K562 (cell line): ENCODE measurements around the gene CFAP126. TPM values are rescaled to one million over a fixed set of nuclear protein-coding genes. Genes with fewer than 3 reads are reported as not detected.

Source experiments
- CBFB ChIP-seq: sonication (generic); formaldehyde crosslinking; IDR thresholded peaks from 2 replicates; pipeline ENCODE4 v1.4.0; 2020; ENCODE audit warnings: mild to moderate bottlenecking, missing genetic modification reagents
- E2F3 ChIP-seq: fragments of 250-450 bp; sonication (Bioruptor Pico); IDR thresholded peaks from 2 replicates; pipeline ENCODE4 v1.4.0; 2020; ENCODE audit warnings: mild to moderate bottlenecking
- GATA2 ChIP-seq: sonication (generic); formaldehyde crosslinking; IDR thresholded peaks from 2 replicates; pipeline ENCODE4 v1.4.0; 2020; ENCODE audit warnings: mild to moderate bottlenecking, missing genetic modification reagents
- HNRNPL ChIP-seq: fragments of 200-400 bp; formaldehyde crosslinking; IDR thresholded peaks from 2 replicates; pipeline ENCODE4 v1.6.1; 2017; ENCODE audit warnings: low read depth, mild to moderate bottlenecking, low read length
- IRF2 ChIP-seq: sonication (generic); formaldehyde crosslinking; IDR thresholded peaks from 2 replicates; pipeline ENCODE4 v1.8.1; 2022; ENCODE audit warnings: mild to moderate bottlenecking, missing genetic modification reagents
- NFXL1 ChIP-seq: fragments of 450-650 bp; formaldehyde crosslinking; IDR thresholded peaks from 2 replicates; pipeline ENCODE4 v1.4.0; 2021; ENCODE audit warnings: mild to moderate bottlenecking
- NFYB ChIP-seq: IDR thresholded peaks from 2 replicates; pipeline ENCODE4 v1.6.1; 2011; ENCODE audit warnings: mild to moderate bottlenecking, moderate library complexity; ENCODE audit not compliant: insufficient read length; ENCODE audit errors: extremely low read depth
- RBM17 ChIP-seq: fragments of 200-400 bp; formaldehyde crosslinking; IDR thresholded peaks from 2 replicates; pipeline ENCODE4 v1.6.1; 2017; ENCODE audit warnings: low read depth, mild to moderate bottlenecking, low read length, borderline replicate concordance
- SOX6 ChIP-seq: fragments of 450-650 bp; IDR thresholded peaks from 2 replicates; pipeline ENCODE4 v1.6.1; 2014; ENCODE audit warnings: mild to moderate bottlenecking
- SREBF2 ChIP-seq: sonication (generic); formaldehyde crosslinking; IDR thresholded peaks from 2 replicates; pipeline ENCODE4 v1.4.0; 2020; ENCODE audit warnings: mild to moderate bottlenecking, missing genetic modification reagents
- TAF15 ChIP-seq: fragments of 200-400 bp; formaldehyde crosslinking; IDR thresholded peaks from 2 replicates; pipeline ENCODE4 v1.6.1; 2017; ENCODE audit warnings: mild to moderate bottlenecking, low read depth, low read length, moderate library complexity
- TCF3 ChIP-seq: sonication (generic); formaldehyde crosslinking; IDR thresholded peaks from 2 replicates; pipeline ENCODE4 v1.4.0; 2020; ENCODE audit warnings: mild to moderate bottlenecking, missing genetic modification reagents
- TRIM28 ChIP-seq: fragments of 450-650 bp; IDR thresholded peaks from 2 replicates; pipeline ENCODE4 v1.6.1; 2017
- ZKSCAN3 ChIP-seq: fragments of 250-450 bp; sonication (Bioruptor Pico); IDR thresholded peaks from 2 replicates; pipeline ENCODE4 v1.4.0; 2020
- ZNF263 ChIP-seq: sonication (generic); formaldehyde crosslinking; IDR thresholded peaks from 2 replicates; pipeline ENCODE4 v1.8.0; 2022; ENCODE audit warnings: mild to moderate bottlenecking, missing genetic modification reagents, borderline replicate concordance
- ZNF311 ChIP-seq: fragments of 250-450 bp; sonication (Bioruptor Pico); IDR thresholded peaks from 2 replicates; pipeline ENCODE4 v1.4.0; 2020; ENCODE audit warnings: mild to moderate bottlenecking, moderate library complexity
- ZNF445 ChIP-seq: fragments of 250-450 bp; sonication (Bioruptor Pico); IDR thresholded peaks from 2 replicates; pipeline ENCODE4 v1.4.0; 2020; ENCODE audit warnings: low read depth, mild to moderate bottlenecking, moderate library complexity
- polyA plus RNA-seq, 8 experiments: library from polyadenylated mRNA; depleted of rRNA in 4 of 8; stranded (reverse) in 5 of 8; unstranded in 3 of 8; fragments of >200 nt; fragmentation: Nextera tagmentation in 2 of 8; fragmentation: Illumina TruSeq in 1 of 8; extraction: Ambion mirVana in 2 of 8; extraction: Trizol in 1 of 8; gene quantifications; 2 replicates each; pipeline versions ENCODE4 v1.2.1 to v1.2.3, GENCODE V29; 2011 to 2014; ENCODE audit warnings: inconsistent platforms in 1 of 8, missing spikeins in 1 of 8
- total RNA-seq, 7 experiments: library from RNA; depleted of rRNA in 6 of 7; stranded (reverse); fragments of >200 nt in 6 of 7; fragmentation: Illumina TruSeq in 2 of 7; extraction: Trizol in 2 of 7; gene quantifications; 2 replicates each; pipeline versions ENCODE4 v1.2.1 to v1.2.3, GENCODE V29; 2011 to 2021; ENCODE audit warnings: low replicate concordance in 1 of 7
- TF ChIP-seq, protein P1 (sequence below), 3 experiments: IDR thresholded peaks in 2 of 3; conservative IDR thresholded peaks in 1 of 3; 2 replicates each; pipeline ENCODE4 v1.5.1; 2011 to 2012; ENCODE audit warnings: low read length in 3 of 3, mild to moderate bottlenecking in 3 of 3, control low read depth in 2 of 3, improper control_type of control experiment in 1 of 3, inconsistent platforms in 1 of 3, low read depth in 1 of 3, mixed read lengths in 1 of 3, moderate library complexity in 1 of 3; ENCODE audit not compliant: insufficient read depth in 2 of 3
- TF ChIP-seq, protein P2 (sequence below): sonication (generic); formaldehyde crosslinking; IDR thresholded peaks from 2 replicates; pipeline ENCODE4 v1.8.0; 2022; ENCODE audit warnings: mild to moderate bottlenecking, missing genetic modification reagents
- TF ChIP-seq, protein P3 (sequence below): IDR thresholded peaks from 2 replicates; pipeline ENCODE4 v1.6.1; 2016; ENCODE audit warnings: missing genetic modification characterization, missing compliant biosample characterization

Gene CFAP126
- total and polyA plus RNA-seq, 9 of the 15 experiments (the other 6 are each of a cell fraction or from before 2014, with no cell fraction given) = not detected

DNA sequence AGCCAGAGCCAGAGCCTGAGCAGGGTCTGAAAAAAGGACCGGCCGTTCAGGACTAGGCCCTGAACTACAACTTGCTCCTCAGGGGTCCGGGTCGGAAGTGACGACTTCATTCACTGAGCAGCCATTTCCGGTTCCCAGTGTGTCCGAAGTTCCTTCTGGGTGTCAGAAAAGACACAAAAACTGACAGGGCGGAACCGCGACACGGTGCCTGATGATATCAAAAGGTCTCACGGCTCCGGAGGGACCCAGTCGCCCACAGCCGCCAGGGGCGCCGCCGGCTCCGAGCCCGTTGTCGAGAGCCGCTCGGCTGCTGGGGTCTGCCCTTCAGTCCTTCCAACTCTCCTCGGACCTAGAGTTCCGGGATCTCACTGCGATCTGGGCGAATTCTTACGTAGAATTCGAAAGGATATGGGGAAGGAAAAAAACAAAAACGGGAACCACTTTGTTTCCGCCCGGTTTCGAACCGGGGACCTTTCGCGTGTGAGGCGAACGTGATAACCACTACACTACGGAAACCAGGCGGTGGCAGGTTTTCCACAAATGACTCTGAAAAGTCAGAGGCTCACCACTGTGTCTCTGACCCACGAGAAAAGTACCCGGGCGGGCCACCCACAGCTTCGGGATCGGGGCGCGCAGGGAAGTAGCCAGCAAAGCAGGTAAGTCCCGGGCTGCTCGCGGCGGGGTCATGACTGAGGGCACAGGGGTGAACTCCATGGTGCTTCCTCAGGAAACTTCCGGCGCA is 31.8 kb upstream of the CFAP126 start (continued):
- TF ChIP-seq, protein P1, sequence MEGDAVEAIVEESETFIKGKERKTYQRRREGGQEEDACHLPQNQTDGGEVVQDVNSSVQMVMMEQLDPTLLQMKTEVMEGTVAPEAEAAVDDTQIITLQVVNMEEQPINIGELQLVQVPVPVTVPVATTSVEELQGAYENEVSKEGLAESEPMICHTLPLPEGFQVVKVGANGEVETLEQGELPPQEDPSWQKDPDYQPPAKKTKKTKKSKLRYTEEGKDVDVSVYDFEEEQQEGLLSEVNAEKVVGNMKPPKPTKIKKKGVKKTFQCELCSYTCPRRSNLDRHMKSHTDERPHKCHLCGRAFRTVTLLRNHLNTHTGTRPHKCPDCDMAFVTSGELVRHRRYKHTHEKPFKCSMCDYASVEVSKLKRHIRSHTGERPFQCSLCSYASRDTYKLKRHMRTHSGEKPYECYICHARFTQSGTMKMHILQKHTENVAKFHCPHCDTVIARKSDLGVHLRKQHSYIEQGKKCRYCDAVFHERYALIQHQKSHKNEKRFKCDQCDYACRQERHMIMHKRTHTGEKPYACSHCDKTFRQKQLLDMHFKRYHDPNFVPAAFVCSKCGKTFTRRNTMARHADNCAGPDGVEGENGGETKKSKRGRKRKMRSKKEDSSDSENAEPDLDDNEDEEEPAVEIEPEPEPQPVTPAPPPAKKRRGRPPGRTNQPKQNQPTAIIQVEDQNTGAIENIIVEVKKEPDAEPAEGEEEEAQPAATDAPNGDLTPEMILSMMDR (IDR thresholded peaks at IDR 0.05 in 2 of 3, conservative IDR thresholded peaks at IDR 0.05 in 1 of 3; ENCODE audit: insufficient read depth in 2 of 3, low read depth in 1 of 3, low read length in 3 of 3) = peak; percentile 68 to 87 (median 80)
- TF ChIP-seq CBFB = no peak
- TF ChIP-seq E2F3 (CRISPR knock-in tag) = peak; percentile 33; the same call in 1 of the 2 replicates
- peak; percentile 70 for TF ChIP-seq GATA2 (CRISPR knock-in tag)
- 0 out of 2 replicates have a peak, but pooled peaks have one; percentile 7 for TF ChIP-seq TCF3 (CRISPR knock-in tag)
- no peak for TF ChIP-seq RBM17
- TF ChIP-seq, protein P2, sequence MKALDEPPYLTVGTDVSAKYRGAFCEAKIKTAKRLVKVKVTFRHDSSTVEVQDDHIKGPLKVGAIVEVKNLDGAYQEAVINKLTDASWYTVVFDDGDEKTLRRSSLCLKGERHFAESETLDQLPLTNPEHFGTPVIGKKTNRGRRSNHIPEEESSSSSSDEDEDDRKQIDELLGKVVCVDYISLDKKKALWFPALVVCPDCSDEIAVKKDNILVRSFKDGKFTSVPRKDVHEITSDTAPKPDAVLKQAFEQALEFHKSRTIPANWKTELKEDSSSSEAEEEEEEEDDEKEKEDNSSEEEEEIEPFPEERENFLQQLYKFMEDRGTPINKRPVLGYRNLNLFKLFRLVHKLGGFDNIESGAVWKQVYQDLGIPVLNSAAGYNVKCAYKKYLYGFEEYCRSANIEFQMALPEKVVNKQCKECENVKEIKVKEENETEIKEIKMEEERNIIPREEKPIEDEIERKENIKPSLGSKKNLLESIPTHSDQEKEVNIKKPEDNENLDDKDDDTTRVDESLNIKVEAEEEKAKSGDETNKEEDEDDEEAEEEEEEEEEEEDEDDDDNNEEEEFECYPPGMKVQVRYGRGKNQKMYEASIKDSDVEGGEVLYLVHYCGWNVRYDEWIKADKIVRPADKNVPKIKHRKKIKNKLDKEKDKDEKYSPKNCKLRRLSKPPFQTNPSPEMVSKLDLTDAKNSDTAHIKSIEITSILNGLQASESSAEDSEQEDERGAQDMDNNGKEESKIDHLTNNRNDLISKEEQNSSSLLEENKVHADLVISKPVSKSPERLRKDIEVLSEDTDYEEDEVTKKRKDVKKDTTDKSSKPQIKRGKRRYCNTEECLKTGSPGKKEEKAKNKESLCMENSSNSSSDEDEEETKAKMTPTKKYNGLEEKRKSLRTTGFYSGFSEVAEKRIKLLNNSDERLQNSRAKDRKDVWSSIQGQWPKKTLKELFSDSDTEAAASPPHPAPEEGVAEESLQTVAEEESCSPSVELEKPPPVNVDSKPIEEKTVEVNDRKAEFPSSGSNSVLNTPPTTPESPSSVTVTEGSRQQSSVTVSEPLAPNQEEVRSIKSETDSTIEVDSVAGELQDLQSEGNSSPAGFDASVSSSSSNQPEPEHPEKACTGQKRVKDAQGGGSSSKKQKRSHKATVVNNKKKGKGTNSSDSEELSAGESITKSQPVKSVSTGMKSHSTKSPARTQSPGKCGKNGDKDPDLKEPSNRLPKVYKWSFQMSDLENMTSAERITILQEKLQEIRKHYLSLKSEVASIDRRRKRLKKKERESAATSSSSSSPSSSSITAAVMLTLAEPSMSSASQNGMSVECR (CRISPR knock-in tag) = peak; percentile 76; the same call in 1 of the 2 replicates
- no peak for TF ChIP-seq NFXL1 (CRISPR knock-in tag)
- TF ChIP-seq SOX6 = peak; percentile 70; the same call in 1 of the 2 replicates
- TF ChIP-seq, protein P3, sequence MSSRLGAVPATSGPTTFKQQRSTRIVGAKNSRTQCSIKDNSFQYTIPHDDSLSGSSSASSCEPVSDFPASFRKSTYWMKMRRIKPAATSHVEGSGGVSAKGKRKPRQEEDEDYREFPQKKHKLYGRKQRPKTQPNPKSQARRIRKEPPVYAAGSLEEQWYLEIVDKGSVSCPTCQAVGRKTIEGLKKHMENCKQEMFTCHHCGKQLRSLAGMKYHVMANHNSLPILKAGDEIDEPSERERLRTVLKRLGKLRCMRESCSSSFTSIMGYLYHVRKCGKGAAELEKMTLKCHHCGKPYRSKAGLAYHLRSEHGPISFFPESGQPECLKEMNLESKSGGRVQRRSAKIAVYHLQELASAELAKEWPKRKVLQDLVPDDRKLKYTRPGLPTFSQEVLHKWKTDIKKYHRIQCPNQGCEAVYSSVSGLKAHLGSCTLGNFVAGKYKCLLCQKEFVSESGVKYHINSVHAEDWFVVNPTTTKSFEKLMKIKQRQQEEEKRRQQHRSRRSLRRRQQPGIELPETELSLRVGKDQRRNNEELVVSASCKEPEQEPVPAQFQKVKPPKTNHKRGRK (tag) = no peak
- TF ChIP-seq ZNF263 (CRISPR knock-in tag) = no peak; the same call in 1 of the 2 replicates
- TF ChIP-seq ZKSCAN3 (CRISPR knock-in tag) = no peak
- TF ChIP-seq IRF2 (CRISPR knock-in tag) = no peak
- TF ChIP-seq TAF15 = no peak
- TF ChIP-seq ZNF445 (CRISPR knock-in tag) = 0 out of 2 replicates have a peak, but pooled peaks have one; percentile 35
- TF ChIP-seq TRIM28 = peak; percentile 83; the same call in 1 of the 2 replicates
- TF ChIP-seq HNRNPL = no peak
- no peak for TF ChIP-seq ZNF311
- TF ChIP-seq SREBF2 (CRISPR knock-in tag) = 0 out of 2 replicates have a peak, but pooled peaks have one; percentile 72
- no peak for TF ChIP-seq NFYB
